Activated T-helper 1 cell treated with anti-CD3 and anti-CD28 coated beads, Interleukin-12 subunit alpha, Interleukin-12 subunit beta, Interleukin-2, Interleukin-4 antibody, amounts not matched to agents 30 ng/mL and 10 ng/mL and 1 ng/mL, durations not matched to agents 14 hours and 24 hours and 36 hours (primary cell): ENCODE measurements around the gene FARS2. TPM values are rescaled to one million over a fixed set of nuclear protein-coding genes. Genes with fewer than 3 reads are reported as not detected.

Experiments
- DNase-seq: peaks from one replicate; pipeline ENCODE4 v3.0.0; 2021; ENCODE audit warnings: low spot score
- H3K27ac Mint-ChIP-seq: one replicate; pipeline ENCODE4 v1.8.0; 2021; ENCODE audit warnings: mild to moderate bottlenecking, mixed read lengths
- H3K27me3 Mint-ChIP-seq: one replicate; pipeline ENCODE4 v1.8.0; 2022; ENCODE audit warnings: mild to moderate bottlenecking, moderate library complexity, mixed read lengths; ENCODE audit not compliant: insufficient read depth
- H3K36me3 Mint-ChIP-seq: one replicate; pipeline ENCODE4 v1.8.0; 2021; ENCODE audit warnings: low read depth, mixed read lengths
- H3K4me1 Mint-ChIP-seq: one replicate; pipeline ENCODE4 v1.8.0; 2021; ENCODE audit warnings: low read depth, mixed read lengths
- H3K4me3 Mint-ChIP-seq: one replicate; pipeline ENCODE4 v1.8.0; 2021; ENCODE audit warnings: mild to moderate bottlenecking, moderate library complexity, mixed read lengths
- H3K9me3 Mint-ChIP-seq: one replicate; pipeline ENCODE4 v1.8.0; 2021; ENCODE audit warnings: mixed read lengths
- intact Hi-C: fragments of 100-400 bp; cut with micrococcal nuclease; formaldehyde crosslinking; loops from one replicate; pipeline ENCODE4 v1.15.1; 2024
- total RNA-seq: library from RNA; stranded (reverse); gene quantifications from 2 replicates; pipeline ENCODE4 v1.2.3, GENCODE V29; 2022

FARS2 gene
- total RNA-seq, 1 donor from 2014 or later = 23.8 TPM

DNA sequence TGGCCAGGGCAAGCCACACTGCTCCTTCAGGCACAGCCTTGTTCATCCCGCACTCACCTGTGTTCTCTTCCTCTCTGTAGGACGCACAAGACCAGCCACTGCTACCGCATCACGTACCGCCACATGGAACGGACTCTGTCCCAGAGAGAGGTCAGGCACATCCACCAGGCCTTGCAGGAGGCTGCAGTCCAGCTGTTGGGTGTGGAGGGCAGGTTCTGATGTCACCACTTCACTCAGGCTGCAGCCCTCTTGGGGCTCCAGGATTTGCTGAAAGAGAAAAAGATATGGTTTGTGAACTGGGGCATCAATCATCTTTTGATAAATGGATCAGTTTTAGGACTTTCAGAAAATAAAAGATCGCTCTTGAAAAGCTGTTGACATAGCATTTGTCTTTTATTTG, 509.9 kb downstream of the FARS2 start:
- Mint-ChIP-seq H3K4me3 (no peak overlapping the region), H3K27ac (no peak overlapping the region), H3K4me1 (no peaks in the 10 kb centered on the region), H3K9me3 (peaks cover 9% of the 10 kb centered on the region), H3K27me3 (no peaks in the 10 kb centered on the region), H3K36me3 (peaks cover 4% of the 10 kb centered on the region)
- no peak for DNase-seq
- intact Hi-C loops = no loop called here

DNA sequence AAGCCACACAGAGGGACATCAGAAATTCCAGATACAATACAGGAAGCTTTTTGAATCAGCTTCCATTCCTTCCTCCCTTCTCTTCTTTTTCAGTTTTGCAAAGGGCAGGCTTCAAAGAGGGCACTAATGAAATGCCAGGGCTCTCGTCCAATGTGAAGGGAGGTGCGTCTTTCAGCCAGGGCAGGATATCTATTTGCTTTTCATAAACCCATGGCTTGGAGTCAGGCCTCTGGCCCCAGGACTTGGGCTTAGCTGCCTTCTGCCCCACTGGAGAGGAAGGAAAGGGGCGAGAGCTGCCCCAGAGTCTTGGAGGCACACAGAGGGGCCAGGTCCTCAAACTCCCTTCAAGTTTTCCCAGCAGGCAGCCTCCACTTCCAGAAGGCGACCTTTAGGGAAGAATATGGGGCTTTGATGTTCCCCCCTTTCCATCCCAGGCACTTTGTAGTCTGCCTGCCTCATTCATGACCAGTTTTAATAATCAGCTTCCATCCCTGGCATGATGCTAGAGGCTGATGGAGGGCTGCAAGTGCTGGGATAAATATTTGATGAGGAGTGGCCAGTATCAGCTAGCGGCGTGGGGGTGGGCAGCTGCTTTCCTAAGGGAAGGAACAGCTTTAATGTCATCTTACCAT, 510.6 kb downstream of the FARS2 start:
- Mint-ChIP-seq H3K36me3 (peaks cover 4% of the 10 kb centered on the region), H3K4me1 (no peaks in the 10 kb centered on the region), H3K27me3 (no peaks in the 10 kb centered on the region), H3K4me3 (no peak overlapping the region), H3K9me3 (peaks cover 9% of the 10 kb centered on the region), H3K27ac (no peak overlapping the region)
- intact Hi-C loops = no loop called here
- no peak for DNase-seq

DNA sequence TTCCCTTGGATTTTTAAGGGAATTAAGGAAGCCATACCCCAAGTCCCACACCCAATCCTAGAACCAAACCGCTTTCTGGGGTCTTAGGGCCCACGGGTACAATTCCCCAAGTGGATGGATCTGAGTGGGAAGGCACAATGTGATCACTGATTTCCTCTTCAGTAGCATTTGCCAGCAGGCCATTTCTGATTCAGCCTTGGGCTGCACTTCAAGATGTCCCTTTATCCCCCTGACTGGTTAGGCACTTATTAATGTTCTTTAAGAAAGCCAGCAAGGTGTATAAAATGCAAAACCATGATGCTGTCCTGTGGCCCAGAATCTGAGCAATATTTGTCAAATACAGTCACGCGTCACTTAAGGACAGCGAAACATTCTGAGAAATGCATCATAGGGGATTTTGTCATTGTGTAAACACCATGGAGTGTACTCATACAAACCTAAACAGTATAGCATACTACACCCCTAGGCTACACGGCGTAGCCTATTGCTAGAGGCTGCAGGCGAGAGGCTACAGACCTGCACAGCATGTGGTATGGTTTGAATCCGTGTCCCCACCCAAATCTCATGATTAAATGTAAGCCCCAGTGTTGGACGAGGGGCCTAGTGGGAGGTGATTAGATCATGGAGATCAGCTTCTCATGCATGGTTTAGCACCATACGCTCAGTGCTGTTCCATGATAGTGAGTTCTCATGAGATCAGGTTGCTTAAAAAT, 511.3 kb downstream of the FARS2 start:
- Mint-ChIP-seq H3K9me3 (peaks cover 9% of the 10 kb centered on the region), H3K27ac (no peak overlapping the region), H3K36me3 (peaks cover 4% of the 10 kb centered on the region), H3K4me1 (no peaks in the 10 kb centered on the region), H3K27me3 (no peaks in the 10 kb centered on the region), H3K4me3 (no peak overlapping the region)
- intact Hi-C loops = no loop called here
- no peak for DNase-seq

DNA sequence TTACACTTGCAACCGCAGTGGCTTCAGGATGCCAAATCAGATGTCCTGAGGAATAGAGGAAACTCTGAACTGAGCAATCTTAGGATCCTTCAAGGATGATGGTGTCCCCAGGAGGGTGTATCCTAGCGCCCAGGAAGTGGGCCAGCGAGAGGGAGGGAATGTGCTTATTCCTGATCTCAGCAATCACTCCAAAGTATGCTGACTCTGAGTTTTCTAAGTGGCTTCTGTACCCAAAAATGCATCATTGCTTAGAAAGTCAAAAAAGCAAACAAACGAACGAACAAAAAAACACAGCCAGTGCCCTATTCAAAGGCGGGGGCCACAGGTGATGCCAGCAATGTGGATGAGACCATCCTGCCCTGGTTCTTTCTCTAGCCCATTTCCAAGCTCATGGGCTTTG, 514.8 kb downstream of the FARS2 start:
- H3K4me3 Mint-ChIP-seq = no peak overlapping the region
- H3K36me3 Mint-ChIP-seq = no peaks in the 10 kb centered on the region
- no peak for DNase-seq
- no peaks in the 10 kb centered on the region for H3K4me1 Mint-ChIP-seq
- no peaks in the 10 kb centered on the region for H3K27me3 Mint-ChIP-seq
- no peaks in the 10 kb centered on the region for H3K9me3 Mint-ChIP-seq
- H3K27ac Mint-ChIP-seq = no peak overlapping the region
- intact Hi-C loops = no loop called here

DNA sequence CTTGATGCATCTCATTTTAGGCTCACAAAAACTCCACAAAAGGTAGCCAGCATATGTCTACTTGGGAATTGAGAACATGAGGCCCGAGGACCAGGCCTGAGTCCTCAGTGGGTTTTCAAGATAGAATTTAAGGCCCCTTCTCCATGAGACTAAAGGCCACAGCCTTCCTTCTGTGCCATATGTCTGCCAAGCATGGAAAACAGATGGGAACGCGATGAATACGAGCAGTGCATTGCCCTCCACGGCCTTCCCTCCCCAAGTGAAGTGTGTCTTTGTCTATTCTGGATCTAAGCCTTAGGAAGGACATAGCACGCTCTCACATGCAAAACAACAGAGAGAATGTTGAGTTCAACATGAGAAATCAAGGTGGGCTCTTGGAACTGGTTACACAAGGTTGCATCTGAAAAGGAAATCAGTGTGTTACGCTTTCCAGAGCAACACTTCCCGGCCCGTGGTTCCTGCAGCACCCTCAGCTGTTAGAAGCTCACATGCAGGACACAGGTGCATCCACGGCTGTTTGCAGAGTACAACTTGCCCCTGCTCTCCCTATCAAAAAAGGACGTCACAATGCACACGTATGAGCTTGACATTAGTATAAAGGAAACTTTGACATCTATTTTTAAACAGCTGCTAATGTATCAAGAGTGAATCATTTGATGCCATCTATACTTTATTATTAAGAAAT, 515.5 kb downstream of the FARS2 start:
- Mint-ChIP-seq H3K9me3 (no peaks in the 10 kb centered on the region), H3K4me1 (no peaks in the 10 kb centered on the region), H3K27me3 (no peaks in the 10 kb centered on the region), H3K27ac (no peak overlapping the region), H3K4me3 (no peak overlapping the region), H3K36me3 (no peaks in the 10 kb centered on the region)
- intact Hi-C loops = no loop called here
- DNase-seq = no peak

GRCh38 chr6:5778317-5778857, 517.1 kb downstream of the FARS2 start:
- Mint-ChIP-seq H3K27ac (no peak overlapping the region), H3K4me1 (no peaks in the 10 kb centered on the region), H3K36me3 (no peaks in the 10 kb centered on the region), H3K27me3 (peaks cover 2% of the 10 kb centered on the region), H3K9me3 (no peaks in the 10 kb centered on the region), H3K4me3 (no peak overlapping the region)
- intact Hi-C loops = no loop called here
- no peak for DNase-seq

GRCh38 chr6:5778906-5779305, 517.6 kb downstream of the FARS2 start:
- Mint-ChIP-seq H3K9me3 (no peaks in the 10 kb centered on the region), H3K4me3 (no peak overlapping the region), H3K27ac (no peak overlapping the region), H3K36me3 (no peaks in the 10 kb centered on the region), H3K4me1 (no peaks in the 10 kb centered on the region), H3K27me3 (peaks cover 2% of the 10 kb centered on the region)
- DNase-seq = no peak
- intact Hi-C loops = no loop called here

DNA sequence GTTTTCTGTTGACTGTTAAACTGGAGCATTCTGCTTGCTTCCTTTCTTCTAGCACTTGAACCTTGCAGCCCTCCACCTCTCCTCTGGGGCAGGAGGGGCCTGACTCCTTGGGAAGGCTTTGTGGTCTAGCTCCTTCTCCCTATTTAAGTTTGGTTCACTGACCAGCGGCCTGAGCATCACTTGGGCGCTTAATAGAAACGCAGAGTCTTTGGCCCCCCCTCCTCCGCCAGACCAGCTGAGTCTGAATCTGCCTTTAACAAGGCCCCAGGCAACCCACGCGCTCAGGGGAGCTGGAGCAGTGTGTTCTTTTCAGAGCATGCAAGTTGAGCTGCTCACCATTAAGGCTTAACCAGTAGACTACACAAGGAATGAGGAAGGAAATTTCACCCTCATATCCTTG, 519.7 kb downstream of the FARS2 start:
- intact Hi-C loops = no loop called here
- Mint-ChIP-seq H3K27ac (no peak overlapping the region), H3K27me3 (peaks cover 2% of the 10 kb centered on the region), H3K36me3 (no peaks in the 10 kb centered on the region), H3K4me3 (no peak overlapping the region), H3K9me3 (no peaks in the 10 kb centered on the region), H3K4me1 (no peaks in the 10 kb centered on the region)
- DNase-seq = no peak

DNA sequence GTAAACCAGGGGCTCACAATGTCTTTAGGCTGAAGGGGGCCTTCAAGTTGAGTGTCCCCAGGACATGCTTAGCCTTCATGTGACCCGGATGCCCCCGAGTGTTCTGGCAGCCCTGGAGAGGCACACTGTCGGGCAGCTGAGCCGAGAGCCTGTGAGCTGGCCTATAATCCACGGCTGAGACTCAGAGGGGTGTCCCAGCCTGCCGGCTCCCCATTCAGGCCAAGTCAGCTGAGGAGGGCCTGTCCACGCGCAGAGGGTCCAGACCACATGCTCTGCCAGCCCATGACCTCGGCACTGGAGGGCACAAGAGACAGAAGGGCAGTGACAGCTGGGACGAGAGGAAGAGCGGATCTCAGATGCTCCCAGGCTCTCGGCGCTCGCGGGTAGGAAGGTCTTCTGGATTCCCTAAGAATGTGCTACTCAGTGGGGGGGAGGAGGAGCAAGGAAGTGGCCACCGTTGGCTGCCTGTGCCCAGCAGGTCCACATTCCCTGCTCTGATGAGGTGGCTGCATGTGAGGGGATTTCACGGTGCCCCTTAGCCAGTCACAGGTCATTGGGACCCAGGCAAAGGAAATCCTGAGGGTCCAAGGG, 520.7 kb downstream of the FARS2 start:
- Mint-ChIP-seq H3K27ac (no peak overlapping the region), H3K9me3 (no peaks in the 10 kb centered on the region), H3K4me1 (no peaks in the 10 kb centered on the region), H3K4me3 (no peak overlapping the region), H3K36me3 (no peaks in the 10 kb centered on the region), H3K27me3 (peaks cover 2% of the 10 kb centered on the region)
- DNase-seq = no peak
- intact Hi-C loops = no loop called here

- H3K27ac Mint-ChIP-seq = no peak overlapping the region
- peaks cover 2% of the 10 kb centered on the region for H3K27me3 Mint-ChIP-seq
- intact Hi-C loops = no loop called here
- H3K36me3 Mint-ChIP-seq = no peaks in the 10 kb centered on the region
- no peak overlapping the region for H3K4me3 Mint-ChIP-seq
- no peaks in the 10 kb centered on the region for H3K9me3 Mint-ChIP-seq
- no peaks in the 10 kb centered on the region for H3K4me1 Mint-ChIP-seq
- DNase-seq = no peak
These were observed 521.7 kb downstream of the FARS2 start for GRCh38 chr6:5782783-5783547.

DNA sequence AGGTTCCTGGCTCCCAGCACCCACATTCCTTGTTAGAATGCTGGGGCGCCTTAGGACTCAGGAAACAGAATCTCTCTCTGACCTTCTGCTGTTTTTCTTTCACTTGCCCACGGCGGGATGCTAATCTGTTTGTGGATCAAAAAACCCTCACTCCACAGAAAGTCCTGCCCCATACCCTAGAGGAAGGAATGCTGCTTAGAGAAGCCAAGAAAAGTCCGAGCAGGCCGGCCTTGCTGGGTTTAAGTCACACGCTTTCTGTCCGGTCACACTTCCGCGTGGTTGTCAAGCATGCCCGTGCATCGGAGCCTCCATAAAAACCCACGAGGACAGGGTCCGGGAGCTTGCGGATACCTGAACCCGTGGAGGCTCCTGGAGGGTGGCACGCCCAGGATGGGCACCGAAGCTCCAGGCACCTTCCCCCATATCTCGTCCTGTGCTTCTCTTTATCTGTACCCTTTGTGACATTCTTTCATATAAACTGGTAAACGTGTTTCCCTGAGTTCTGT, 522.3 kb downstream of the FARS2 start:
- H3K4me3 Mint-ChIP-seq = no peak overlapping the region
- no peak for DNase-seq
- intact Hi-C loops = no loop called here
- peaks cover 4% of the 10 kb centered on the region for H3K27me3 Mint-ChIP-seq
- no peak overlapping the region for H3K27ac Mint-ChIP-seq
- H3K9me3 Mint-ChIP-seq = no peaks in the 10 kb centered on the region
- no peaks in the 10 kb centered on the region for H3K4me1 Mint-ChIP-seq
- no peaks in the 10 kb centered on the region for H3K36me3 Mint-ChIP-seq

DNA sequence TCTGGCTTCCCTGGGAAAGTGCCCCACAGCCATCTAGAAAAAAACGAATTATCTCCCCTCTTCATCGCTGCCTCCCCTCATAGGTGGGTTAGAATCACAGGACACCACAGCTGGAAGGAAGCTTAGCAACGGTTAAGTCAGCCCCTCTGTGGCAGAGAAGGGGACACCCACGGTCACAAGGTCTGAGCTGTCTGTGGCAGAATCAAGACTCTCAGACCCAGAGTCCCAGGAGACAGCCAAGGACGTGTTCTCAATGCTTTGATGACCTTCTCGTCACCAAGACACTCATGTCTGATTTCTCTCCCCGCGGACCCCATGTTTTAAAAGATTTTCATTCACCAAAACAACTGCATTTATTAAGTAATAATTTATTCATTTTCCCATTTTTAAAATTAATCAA, 523.9 kb downstream of the FARS2 start:
- intact Hi-C loops = no loop called here
- Mint-ChIP-seq H3K4me3 (no peak overlapping the region), H3K4me1 (no peaks in the 10 kb centered on the region), H3K27ac (no peak overlapping the region), H3K9me3 (no peaks in the 10 kb centered on the region), H3K27me3 (peaks cover 4% of the 10 kb centered on the region), H3K36me3 (no peaks in the 10 kb centered on the region)
- no peak for DNase-seq
